ENCODE data around the gene PHC2.

DNA sequence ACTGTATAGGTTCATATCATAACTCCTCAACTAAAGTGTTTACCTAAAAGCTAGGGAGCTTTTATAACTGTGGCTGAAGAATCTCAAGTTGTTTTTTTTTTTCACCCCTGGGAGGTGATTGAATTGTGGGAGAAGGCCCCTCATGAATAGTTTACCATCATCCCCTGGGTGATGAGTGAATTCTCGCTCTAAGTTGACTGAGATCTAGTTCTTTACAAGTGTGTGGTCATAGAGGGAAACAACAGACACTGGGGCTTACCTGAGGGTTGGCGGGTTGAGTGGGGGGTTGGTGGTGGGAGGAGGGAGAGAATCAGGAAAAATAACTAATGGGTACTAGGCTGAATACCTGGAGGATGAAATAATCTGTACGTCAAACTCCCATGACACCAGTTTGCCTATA lies 33.7 kb upstream of the PHC2 start:
- TF ChIP-seq ZNF70 (CRISPR knock-in tag; IDR thresholded peaks at IDR 0.05) (no peak), PPARA (CRISPR knock-in tag; IDR thresholded peaks at IDR 0.05; ENCODE audit: borderline replicate concordance) (no peak), ESRRG (CRISPR knock-in tag; IDR thresholded peaks at IDR 0.05) (no peak), ZFP30 (CRISPR knock-in tag; IDR thresholded peaks at IDR 0.05) (no peak), ARNTL (CRISPR knock-in tag; IDR thresholded peaks at IDR 0.05; ENCODE audit: borderline replicate concordance, low read depth) (no peak), TOX (CRISPR knock-in tag; IDR thresholded peaks at IDR 0.05; ENCODE audit: borderline replicate concordance) (no peak), GLIS3 (CRISPR knock-in tag; IDR thresholded peaks at IDR 0.05) (no peak), PATZ1 (CRISPR knock-in tag; IDR thresholded peaks at IDR 0.05; ENCODE audit: borderline replicate concordance) (no peak), CSDC2 (CRISPR knock-in tag; IDR thresholded peaks at IDR 0.05) (no peak), RARB (CRISPR knock-in tag; IDR thresholded peaks at IDR 0.05) (no peak), ZC3H10 (CRISPR knock-in tag; IDR thresholded peaks at IDR 0.05) (no peak)
